Spleen (tissue), 7 donors: ENCODE measurements around the gene PRSS1.

Experiments used
- POLR2A ChIP-seq, 3 donors: fragments of 450-650 bp; IDR thresholded peaks; one replicate each; pipeline ENCODE4 v1.5.1; 2017; ENCODE audit warnings: antibody characterized with exemption in 3 of 3, mild to moderate bottlenecking in 1 of 3
- POLR2AphosphoS5 ChIP-seq, 3 donors: sonication (generic); formaldehyde crosslinking; IDR thresholded peaks; one replicate each; pipeline ENCODE4 v1.5.1; 2017; ENCODE audit warnings: antibody characterized with exemption in 3 of 3
- TF ChIP-seq, protein P1 (sequence below), 11 experiments: fragments of 200-600 bp in 7 of 11; fragments of 450-650 bp in 4 of 11; sonication (generic) in 4 of 11; IDR thresholded peaks in 8 of 11; conservative IDR thresholded peaks in 3 of 11; 1 replicate in 7 of 11; 2 replicates in 4 of 11; pipeline versions ENCODE4 v1.4.0 to v1.8.0; 2016 to 2021; ENCODE audit warnings: antibody characterized with exemption in 11 of 11, inconsistent platforms in 4 of 11, mild to moderate bottlenecking in 1 of 11
- donor health status: DM: no; HTN: no; CAD: no; lungs with moderate emphysema.
- donor health status: DM: no; HTN: no; CAD: no.
- donor health status: DM: no; HTN: no; CAD: no.

DNA sequence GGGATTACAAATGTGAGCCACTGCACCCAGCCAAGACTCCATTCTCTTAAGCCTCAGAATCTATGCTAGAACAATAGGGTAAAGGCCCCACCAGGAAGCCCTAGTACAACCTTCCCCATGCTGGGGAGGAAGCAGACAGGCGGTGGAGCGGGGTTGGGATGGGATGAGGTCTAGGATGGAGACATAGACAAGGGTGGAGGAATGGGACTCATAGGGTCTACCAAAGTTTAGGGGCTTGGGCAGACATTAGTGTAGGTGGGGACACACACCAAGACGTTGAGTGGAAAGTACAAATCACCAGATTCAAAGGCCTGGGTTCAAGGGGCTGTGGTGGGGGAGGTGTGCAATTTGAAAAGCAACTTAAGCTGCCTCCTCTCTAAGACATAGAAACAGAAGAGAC lies 40.8 kb downstream of the PRSS1 start:
- TF ChIP-seq, protein P1, sequence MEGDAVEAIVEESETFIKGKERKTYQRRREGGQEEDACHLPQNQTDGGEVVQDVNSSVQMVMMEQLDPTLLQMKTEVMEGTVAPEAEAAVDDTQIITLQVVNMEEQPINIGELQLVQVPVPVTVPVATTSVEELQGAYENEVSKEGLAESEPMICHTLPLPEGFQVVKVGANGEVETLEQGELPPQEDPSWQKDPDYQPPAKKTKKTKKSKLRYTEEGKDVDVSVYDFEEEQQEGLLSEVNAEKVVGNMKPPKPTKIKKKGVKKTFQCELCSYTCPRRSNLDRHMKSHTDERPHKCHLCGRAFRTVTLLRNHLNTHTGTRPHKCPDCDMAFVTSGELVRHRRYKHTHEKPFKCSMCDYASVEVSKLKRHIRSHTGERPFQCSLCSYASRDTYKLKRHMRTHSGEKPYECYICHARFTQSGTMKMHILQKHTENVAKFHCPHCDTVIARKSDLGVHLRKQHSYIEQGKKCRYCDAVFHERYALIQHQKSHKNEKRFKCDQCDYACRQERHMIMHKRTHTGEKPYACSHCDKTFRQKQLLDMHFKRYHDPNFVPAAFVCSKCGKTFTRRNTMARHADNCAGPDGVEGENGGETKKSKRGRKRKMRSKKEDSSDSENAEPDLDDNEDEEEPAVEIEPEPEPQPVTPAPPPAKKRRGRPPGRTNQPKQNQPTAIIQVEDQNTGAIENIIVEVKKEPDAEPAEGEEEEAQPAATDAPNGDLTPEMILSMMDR (IDR thresholded peaks at IDR 0.05 in 8 of 11, conservative IDR thresholded peaks at IDR 0.05 in 3 of 11) = no peak
- no peak for TF ChIP-seq POLR2A (IDR thresholded peaks at IDR 0.05)
- TF ChIP-seq POLR2AphosphoS5 (IDR thresholded peaks at IDR 0.05) = no peak
